ENCODE results near the gene AARS1. TPM values are rescaled to one million over a fixed set of nuclear protein-coding genes. Genes with fewer than 3 reads are reported as not detected.
"Not testable (repeated sequence)": the region's sequence is repeated elsewhere in the genome, so short reads cannot be mapped to it uniquely, and the experiment has no call there.

Gene AARS1
- polyA plus RNA-seq, 1 donor from 2014 or later: 37.6 TPM

DNA sequence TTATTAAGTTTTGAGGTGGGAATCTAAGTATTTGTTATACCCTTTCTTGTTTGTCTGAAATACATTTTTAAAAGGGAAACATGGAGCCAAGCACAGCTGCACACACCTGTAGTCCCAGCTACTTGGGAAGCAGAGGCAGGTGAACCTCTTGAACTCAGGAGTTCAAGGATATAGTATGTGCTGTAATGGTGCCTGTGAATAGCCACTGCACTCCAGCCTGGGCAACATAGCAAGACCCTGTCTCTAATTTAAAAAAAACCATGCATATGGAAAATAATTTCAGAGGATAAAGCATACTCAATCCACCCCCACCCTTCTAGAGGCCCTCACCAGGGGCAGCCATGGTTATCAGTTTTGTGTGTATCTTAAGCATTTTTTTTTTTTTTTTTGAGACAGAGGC, 6.3 kb upstream of the AARS1 start:
- H3K36me3 Mint-ChIP-seq: no peaks in the 10 kb centered on the region
- no peak overlapping the region for H3K27ac Mint-ChIP-seq
- peaks cover 11 to 14% (median 13%) of the 10 kb centered on the region in 3 donors for H3K4me1 Mint-ChIP-seq
- H3K4me3 Mint-ChIP-seq: peak overlapping the region in 1 of 4 donors; percentile 32
- no peaks in the 10 kb centered on the region for H3K9me3 Mint-ChIP-seq
- H3K27me3 Mint-ChIP-seq: no peaks in the 10 kb centered on the region

DNA sequence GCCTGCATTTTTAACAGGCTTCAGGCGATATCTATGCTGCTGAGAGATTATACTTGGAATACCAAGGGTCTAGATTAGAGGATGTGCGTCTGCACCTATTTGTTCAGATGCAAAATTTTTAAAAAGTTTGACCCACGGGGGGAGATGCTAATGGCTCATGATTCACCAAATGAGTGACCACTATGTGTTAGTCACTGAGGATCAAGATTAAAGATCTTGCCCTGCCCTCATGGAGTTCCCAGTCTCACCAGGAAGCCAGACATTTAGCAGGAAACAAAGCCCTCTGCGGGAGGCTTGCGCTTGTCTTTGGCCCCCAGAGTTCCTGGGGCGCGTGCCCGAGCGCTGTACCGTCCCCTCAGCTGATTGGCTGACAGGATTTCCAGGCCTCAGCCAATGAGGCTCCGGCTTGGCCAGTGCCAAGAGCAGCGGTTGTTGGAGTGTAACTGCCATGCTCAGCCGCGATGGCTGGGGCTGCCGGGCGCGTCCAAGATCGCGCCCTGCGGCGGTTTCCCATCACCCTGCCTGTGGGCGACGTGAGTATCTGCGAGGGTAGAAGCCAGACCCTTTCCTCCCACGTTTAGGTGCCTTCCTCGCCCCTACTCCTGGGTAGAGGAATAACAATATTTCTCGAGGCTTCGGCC, 5.2 kb upstream of the AARS1 start:
- Mint-ChIP-seq H3K27ac (no peak overlapping the region), H3K4me1 (peaks cover 4 to 9% (median 8%) of the 10 kb centered on the region in 3 donors), H3K36me3 (no peaks in the 10 kb centered on the region), H3K9me3 (no peaks in the 10 kb centered on the region), H3K4me3 (peak overlapping the region in 1 of 4 donors; percentile 3), H3K27me3 (no peaks in the 10 kb centered on the region)

DNA sequence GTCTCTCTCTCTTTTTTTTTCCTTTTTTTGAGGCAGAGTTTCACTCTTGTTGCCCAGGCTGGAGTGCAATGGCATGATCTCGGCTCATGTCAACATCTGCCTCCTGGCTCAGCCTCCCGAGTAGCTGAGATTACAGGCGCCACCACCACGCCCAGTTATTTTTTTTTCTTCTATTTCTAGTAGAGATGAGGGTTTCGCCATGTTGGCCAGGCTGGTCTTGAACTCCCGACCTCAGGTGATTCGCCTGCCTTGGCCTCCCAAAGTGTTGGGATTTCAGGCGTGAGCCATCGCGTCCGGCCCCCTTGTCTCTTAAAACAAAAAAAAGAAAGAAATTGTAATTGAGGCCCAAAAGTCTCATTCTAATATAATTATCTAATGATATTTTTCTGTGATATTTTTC, 2.8 kb upstream of the AARS1 start:
- H3K36me3 Mint-ChIP-seq, H3K9me3 Mint-ChIP-seq, H3K27ac Mint-ChIP-seq, H3K4me3 Mint-ChIP-seq, H3K27me3 Mint-ChIP-seq: not testable (repeated sequence)
- H3K4me1 Mint-ChIP-seq: peaks cover 5 to 11% (median 10%) of the 10 kb centered on the region in 3 donors

DNA sequence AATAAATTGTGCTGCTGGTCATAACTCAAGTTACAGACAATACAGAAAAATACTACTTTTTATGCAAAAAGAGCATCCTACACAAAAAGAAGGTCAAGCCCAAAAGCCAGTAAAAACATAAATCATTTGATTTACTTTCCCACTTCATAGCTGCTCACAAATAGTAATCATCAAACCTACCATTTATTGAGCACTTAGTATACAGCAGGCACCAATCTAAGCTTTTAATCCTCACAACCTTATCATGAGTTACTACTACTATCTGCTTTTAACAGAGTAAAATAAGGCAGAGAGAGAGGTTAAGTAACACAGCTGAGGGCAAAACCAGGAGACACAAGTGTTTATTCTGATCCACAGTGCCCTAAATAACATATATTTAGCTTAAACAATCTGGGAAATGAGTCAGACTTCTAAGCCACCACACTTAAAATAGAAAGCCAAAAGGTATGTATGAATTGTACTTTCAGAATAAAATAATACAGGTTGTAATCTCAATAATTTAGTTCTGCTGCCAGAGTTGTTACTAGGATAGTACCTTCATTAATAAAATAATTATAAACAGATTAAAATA, 1.7 kb upstream of the AARS1 start:
- H3K36me3 Mint-ChIP-seq: no peaks in the 10 kb centered on the region
- H3K27me3 Mint-ChIP-seq: no peaks in the 10 kb centered on the region
- H3K9me3 Mint-ChIP-seq: no peaks in the 10 kb centered on the region
- peak overlapping the region in 1 of 4 donors; percentile 64 for H3K4me3 Mint-ChIP-seq
- peaks cover 5 to 11% (median 10%) of the 10 kb centered on the region in 3 donors for H3K4me1 Mint-ChIP-seq
- no peak overlapping the region for H3K27ac Mint-ChIP-seq

DNA sequence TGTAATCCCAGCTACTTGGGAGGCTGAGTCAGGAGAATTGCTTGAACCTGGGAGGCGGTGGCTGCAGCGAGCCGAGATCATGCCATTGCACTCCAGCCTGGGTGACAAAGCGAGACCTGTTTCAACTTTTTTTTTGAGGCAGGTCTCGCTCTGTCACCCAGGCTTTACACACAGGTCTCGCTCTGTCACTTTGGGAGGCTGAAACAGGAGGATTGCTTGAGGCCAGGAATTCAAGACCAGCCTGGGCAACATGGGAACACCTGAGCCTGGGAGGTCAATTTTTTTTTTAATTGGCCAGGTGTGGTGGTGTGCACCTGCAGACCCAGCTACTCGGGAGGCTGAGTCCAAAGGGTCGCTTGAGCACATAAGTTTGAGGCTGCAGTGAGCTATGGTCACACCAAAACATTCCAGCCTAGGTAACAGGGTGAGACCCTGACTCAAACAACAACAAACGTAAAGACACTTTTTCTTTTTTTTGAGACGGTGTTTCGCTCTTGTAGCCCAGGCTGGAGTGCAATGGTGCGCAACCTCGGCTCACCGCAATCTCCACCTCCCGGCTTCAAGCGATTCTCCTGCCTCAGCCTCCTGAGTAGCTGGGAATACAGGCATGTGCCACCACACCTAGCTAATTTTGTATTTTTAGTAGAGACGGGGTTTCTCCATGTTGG, 1.9 kb downstream of the AARS1 start:
- H3K27ac Mint-ChIP-seq: peak overlapping the region; percentile 82 to 99 (median 90)
- H3K36me3 Mint-ChIP-seq, H3K9me3 Mint-ChIP-seq, H3K27me3 Mint-ChIP-seq: not testable (repeated sequence)
- H3K4me1 Mint-ChIP-seq: peaks cover 5 to 16% (median 15%) of the 10 kb centered on the region in 3 donors
- peak overlapping the region; percentile 88 to 100 (median 97) for H3K4me3 Mint-ChIP-seq

DNA sequence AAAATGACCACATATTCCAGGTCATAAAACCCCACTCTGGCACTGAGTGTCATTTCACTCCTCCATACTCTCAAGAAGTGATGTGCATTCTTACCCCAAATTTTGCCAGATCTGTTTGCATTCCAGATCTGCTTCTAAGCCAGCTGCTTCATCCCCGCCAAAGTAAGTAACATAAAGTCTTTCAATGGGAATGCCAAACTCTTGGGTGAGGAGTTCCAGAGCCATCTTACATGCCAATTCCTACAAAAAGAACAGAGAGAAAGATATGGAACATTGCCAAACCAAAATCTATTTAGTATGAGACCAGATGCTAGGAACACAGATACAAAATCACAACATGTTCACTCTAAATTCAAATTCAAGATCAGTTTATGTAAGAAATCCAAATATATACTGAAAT, 12.9 kb downstream of the AARS1 start:
- Mint-ChIP-seq H3K4me1 (peaks cover 0 to 4% (median 2%) of the 10 kb centered on the region in 3 donors), H3K9me3 (no peaks in the 10 kb centered on the region), H3K36me3 (peaks cover 2% of the 10 kb centered on the region), H3K4me3 (no peak overlapping the region), H3K27ac (no peak overlapping the region), H3K27me3 (no peaks in the 10 kb centered on the region)

DNA sequence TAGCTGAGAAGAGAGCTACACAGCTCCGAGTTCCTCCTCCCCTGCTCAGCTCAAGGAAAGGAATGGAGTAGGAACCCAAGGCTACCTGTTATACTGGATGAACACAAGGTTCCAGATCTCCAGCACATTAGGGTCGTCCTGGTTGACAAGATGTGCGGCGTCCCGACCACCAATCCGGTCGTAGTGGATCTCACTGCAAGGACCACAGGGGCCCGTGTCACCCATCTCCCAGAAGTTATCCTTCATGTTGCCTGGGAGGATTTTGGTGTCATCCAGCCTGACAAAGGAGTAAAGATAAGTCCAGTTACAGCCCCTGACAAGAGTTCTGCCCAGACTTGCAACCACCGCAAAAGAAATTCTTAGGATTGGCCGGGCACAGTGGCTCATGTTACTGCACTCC, 17.6 kb downstream of the AARS1 start:
- H3K9me3 Mint-ChIP-seq: no peaks in the 10 kb centered on the region
- H3K4me1 Mint-ChIP-seq: peaks cover 0 to 3% (median 2%) of the 10 kb centered on the region in 3 donors
- no peak overlapping the region for H3K4me3 Mint-ChIP-seq
- no peaks in the 10 kb centered on the region for H3K27me3 Mint-ChIP-seq
- H3K36me3 Mint-ChIP-seq: peaks cover 2% of the 10 kb centered on the region
- no peak overlapping the region for H3K27ac Mint-ChIP-seq

DNA sequence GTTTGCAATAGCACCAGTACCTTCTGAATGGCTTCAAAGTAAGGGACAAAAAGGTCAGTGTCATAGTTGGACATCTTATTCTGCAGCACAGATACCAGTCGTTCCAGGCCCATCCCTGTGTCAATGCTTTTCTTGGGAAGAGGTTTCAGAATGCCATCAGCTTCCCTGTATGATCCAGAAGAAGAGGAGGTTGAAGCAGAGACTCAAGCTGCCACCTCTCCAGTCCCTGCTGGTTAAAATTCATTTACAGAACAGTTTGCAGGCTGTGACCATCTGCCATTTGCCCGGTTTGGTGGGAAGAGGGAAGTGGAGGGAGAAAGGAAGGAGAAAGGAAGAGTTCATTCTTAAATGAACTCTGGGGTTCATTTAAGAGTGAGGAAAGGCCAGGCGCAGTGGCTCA, 19.1 kb downstream of the AARS1 start:
- Mint-ChIP-seq H3K27ac (no peak overlapping the region), H3K27me3 (no peaks in the 10 kb centered on the region), H3K4me3 (no peak overlapping the region), H3K9me3 (no peaks in the 10 kb centered on the region), H3K36me3 (peaks cover 2% of the 10 kb centered on the region), H3K4me1 (peaks cover 0 to 3% (median 2%) of the 10 kb centered on the region in 3 donors)

DNA sequence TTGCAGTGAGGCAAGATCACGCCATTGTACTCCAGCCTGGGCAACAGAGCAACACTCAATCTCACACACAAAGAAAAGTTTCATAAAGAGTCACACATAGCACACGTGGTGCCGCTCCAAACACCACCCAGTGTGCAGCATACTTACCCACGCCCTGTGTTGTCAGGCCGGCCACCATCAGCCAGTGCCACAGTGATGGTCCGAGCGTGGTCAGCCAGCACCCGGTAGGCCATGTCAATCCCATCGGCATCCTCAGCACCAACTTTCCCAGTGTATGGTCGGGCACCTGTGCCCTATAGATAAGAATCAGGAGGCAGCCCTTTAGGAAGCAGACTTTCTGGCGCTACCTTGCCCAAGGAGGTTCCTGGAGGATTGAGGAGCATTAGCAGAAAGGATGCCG, 19.8 kb downstream of the AARS1 start:
- H3K4me3 Mint-ChIP-seq: no peak overlapping the region

DNA sequence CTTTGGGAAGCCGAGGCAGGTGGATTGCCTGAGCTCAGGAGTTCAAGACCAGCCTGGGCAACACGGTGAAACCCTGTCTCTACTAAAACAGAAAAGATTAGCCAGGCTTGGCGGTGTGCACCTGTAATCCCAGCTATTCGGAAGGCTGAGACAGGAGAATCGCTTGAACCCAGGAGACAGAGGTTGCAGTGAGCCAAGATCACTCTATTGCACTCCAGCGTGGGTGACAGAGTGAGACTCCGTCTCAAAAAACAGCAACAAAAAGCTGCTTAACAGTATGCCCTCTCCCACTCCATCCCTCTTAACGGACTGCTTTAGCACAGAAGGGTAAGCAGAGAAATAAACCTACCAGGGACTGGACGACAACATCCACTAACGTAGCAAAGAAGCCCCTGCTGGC, 21.4 kb downstream of the AARS1 start:
- H3K9me3 Mint-ChIP-seq, H3K4me3 Mint-ChIP-seq, H3K36me3 Mint-ChIP-seq, H3K4me1 Mint-ChIP-seq, H3K27me3 Mint-ChIP-seq: not testable (repeated sequence)
- peak overlapping the region in 1 of 3 donors; percentile 23 for H3K27ac Mint-ChIP-seq

More for the DNA sequence above, 19.8 kb downstream of the AARS1 start:
- Mint-ChIP-seq H3K4me1 (peaks cover 0 to 3% (median 2%) of the 10 kb centered on the region in 3 donors), H3K27ac (no peak overlapping the region), H3K36me3 (peaks cover 4% of the 10 kb centered on the region), H3K9me3 (no peaks in the 10 kb centered on the region), H3K27me3 (no peaks in the 10 kb centered on the region)

DNA sequence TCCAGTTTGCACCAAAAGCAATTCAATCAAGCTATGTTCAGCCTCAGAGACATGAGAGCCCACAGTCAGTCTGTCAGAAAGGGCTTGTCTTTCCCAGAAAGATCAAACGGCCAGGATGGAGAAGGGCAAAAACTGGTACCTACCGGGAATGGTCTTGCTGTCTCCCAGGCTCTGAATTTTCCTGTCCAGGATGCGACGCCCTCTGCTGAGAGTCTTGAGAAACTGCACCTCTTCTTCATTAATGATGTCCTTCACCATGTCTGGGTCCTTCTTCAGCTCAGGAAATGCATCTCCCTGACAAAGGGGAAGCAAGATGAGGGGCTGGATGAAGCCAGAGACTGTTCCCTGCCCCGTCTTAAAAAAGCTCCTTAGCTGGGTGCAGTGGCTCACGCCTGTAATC, 21.8 kb downstream of the AARS1 start:
- no peaks in the 10 kb centered on the region for H3K9me3 Mint-ChIP-seq
- peak overlapping the region in 1 of 3 donors; percentile 23 for H3K27ac Mint-ChIP-seq
- no peak overlapping the region for H3K4me3 Mint-ChIP-seq
- H3K27me3 Mint-ChIP-seq: no peaks in the 10 kb centered on the region
- H3K36me3 Mint-ChIP-seq: peaks cover 2% of the 10 kb centered on the region
- no peaks in the 10 kb centered on the region for H3K4me1 Mint-ChIP-seq

DNA sequence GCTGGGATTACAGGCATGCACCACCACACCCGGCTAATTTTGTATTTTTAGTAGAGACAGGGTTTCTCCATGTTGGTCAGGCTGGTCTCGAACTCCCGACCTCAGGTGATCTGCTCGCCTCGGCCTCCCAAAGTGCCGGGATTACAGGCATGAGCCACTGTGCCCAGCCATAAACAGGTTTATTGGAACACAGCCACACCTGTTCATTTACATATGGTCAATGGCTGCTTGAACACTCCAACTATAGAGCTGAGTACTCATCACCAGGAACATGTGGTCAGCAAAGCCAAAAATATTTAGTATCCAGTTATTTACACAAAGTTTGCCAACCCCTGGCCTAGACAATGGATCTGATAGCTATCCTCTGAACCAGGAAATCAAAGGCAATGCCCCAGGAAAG, 29.4 kb downstream of the AARS1 start:
- H3K27ac Mint-ChIP-seq: peak overlapping the region in 1 of 3 donors; percentile 71
- H3K4me1 Mint-ChIP-seq, H3K9me3 Mint-ChIP-seq, H3K4me3 Mint-ChIP-seq, H3K27me3 Mint-ChIP-seq, H3K36me3 Mint-ChIP-seq: not testable (repeated sequence)

DNA sequence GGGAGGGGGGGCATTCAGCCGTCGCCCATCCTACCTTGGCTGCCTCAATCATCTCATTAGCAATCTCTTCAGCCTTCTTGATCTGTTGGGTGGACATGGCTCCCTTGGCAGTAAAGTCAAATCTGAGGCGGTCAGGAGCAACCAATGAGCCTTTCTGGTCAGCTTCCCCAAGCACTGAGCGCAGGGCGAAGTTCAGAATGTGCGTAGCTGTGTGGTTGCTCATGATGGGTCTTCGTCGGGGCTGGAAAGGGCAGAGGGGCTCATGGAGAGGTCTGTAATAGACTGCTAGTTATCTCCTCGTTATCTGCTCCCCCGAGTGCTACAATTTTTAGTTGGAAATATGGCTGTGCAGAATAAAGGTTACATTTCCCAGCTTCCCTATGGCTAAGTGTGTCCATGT, 30.4 kb downstream of the AARS1 start:
- no peak overlapping the region for H3K4me3 Mint-ChIP-seq
- H3K9me3 Mint-ChIP-seq: no peaks in the 10 kb centered on the region
- no peaks in the 10 kb centered on the region for H3K27me3 Mint-ChIP-seq
- H3K27ac Mint-ChIP-seq: peak overlapping the region in 1 of 3 donors; percentile 77
- no peaks in the 10 kb centered on the region for H3K4me1 Mint-ChIP-seq
- H3K36me3 Mint-ChIP-seq: no peaks in the 10 kb centered on the region

DNA sequence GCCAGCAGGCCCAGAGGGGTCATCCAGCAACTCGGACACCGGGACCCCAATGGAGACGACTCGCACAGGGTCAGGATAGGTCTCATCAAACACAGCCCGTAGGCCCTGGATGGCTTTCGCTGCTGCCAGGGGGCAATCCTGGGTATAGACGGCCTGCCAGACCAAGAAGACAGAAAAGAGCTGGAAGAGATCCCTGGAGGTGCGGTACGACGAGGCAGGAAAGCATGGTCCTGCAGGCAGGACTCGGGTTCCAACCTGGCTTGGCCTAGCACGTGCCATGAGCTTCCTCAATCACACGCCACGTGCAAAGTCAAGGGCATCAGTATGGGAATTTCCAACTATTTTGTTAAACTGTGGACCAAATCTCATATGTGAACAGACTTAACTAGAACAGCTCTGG, 31.2 kb downstream of the AARS1 start:
- H3K27ac Mint-ChIP-seq: peak overlapping the region in 1 of 3 donors; percentile 82
- H3K27me3 Mint-ChIP-seq: no peaks in the 10 kb centered on the region
- no peaks in the 10 kb centered on the region for H3K4me1 Mint-ChIP-seq
- peaks cover 2% of the 10 kb centered on the region for H3K36me3 Mint-ChIP-seq
- H3K4me3 Mint-ChIP-seq: no peak overlapping the region
- no peaks in the 10 kb centered on the region for H3K9me3 Mint-ChIP-seq

DNA sequence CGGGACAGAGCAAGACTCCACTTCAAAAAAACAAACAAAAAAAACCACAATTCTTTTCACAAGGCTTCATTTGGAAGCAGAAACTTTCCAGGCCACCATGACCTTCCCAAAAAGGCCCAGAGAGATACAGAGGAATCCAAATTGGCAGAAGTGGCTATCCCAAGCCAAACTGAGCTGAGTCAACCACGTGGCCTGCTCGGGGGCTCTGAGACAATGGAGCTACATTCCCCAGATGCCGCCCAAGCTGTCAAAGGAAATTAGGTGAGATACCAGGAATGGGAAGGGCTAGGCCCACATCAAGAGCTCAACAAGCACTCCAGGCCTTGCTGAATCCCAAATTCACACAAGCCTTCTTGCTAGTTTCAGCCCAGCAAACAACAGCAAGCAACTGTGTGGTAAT, 31.9 kb downstream of the AARS1 start:
- peaks cover 2% of the 10 kb centered on the region for H3K36me3 Mint-ChIP-seq
- H3K27me3 Mint-ChIP-seq: no peaks in the 10 kb centered on the region
- peak overlapping the region in 1 of 4 donors; percentile 17 for H3K4me3 Mint-ChIP-seq
- peaks cover 0 to under 1% (median 0%) of the 10 kb centered on the region in 3 donors for H3K4me1 Mint-ChIP-seq
- no peaks in the 10 kb centered on the region for H3K9me3 Mint-ChIP-seq
- no peak overlapping the region for H3K27ac Mint-ChIP-seq

DNA sequence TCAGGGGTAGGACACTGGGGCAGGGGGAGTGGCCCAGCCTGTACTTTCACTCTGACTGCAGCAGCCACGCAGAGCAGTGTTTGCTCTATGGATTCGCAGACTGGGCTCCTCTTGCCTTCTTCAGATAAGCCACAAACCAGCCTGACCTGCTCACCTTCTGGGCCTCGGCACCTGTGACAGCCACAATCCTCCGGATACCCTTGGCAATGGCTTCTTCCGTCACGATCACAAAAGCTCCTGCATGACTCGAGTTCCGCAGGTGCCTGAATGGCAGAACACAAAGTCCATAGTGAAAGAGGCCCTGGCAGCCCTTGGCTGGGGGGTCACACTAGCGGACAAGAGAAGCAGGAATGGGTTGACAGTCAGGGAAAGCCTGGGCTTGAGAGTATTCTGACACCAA, 33.7 kb downstream of the AARS1 start:
- Mint-ChIP-seq H3K27ac (peak overlapping the region in 1 of 3 donors; percentile 74), H3K27me3 (no peaks in the 10 kb centered on the region), H3K9me3 (no peaks in the 10 kb centered on the region)

More for the DNA sequence above, 33.7 kb downstream of the AARS1 start:
- H3K36me3 Mint-ChIP-seq: peaks cover 2% of the 10 kb centered on the region
- peaks cover 0 to 5% (median 0%) of the 10 kb centered on the region in 3 donors for H3K4me1 Mint-ChIP-seq
- no peak overlapping the region for H3K4me3 Mint-ChIP-seq
